HT1080 (cell line): ENCODE data around the gene AHSG. TPM values are rescaled to one million over a fixed set of nuclear protein-coding genes. Genes with fewer than 3 reads are reported as not detected.
"Not testable (repeated sequence)": the region's sequence is repeated elsewhere in the genome, so short reads cannot be mapped to it uniquely, and the experiment has no call there.

ENCODE experiments used
- DNase-seq: peaks from one replicate; pipeline ENCODE4 v3.0.0-alpha.2; 2015; ENCODE audit warnings: low read depth
- total RNA-seq: library from RNA; depleted of rRNA; stranded (reverse); fragments of >200 nt; shearing (Covaris generic); gene quantifications from 2 replicates; pipeline ENCODE4 v1.2.3, GENCODE V29; 2014

The AHSG gene
- total RNA-seq, 1 experiment from 2014 or later = 0.32 TPM

GRCh38 chr3:186617036-186617946 is 4.4 kb downstream of the AHSG start:
- DNase-seq = peak; percentile 97

DNA sequence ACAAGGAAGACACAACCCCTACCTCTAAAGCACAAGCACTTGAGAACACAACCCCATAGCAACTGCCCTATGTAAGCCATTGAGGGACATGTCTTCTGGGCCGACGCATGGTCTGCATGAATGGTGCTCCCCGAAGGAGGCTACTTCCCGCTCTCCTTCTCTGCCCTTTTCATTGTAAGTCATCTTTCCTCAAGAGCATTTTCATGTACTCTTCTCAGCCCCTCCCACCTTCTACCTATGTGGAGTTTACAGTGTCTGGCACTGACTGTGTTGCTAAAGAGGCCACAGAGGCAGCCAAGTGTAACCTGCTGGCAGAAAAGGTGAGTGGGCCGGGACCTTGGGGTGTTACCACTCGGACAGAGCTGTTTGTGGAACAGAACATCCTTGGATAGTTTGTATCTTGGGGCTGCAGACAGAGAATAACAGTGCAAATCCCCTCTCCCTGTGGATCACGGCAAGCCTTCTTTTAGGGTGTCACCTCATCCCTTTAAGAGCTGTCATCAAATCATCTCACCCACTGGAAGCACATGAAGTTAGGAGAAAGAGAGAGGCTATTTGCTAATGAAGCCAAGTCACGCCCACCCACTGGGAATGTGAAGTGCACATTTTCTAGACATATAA is 5.6 kb downstream of the AHSG start:
- no peak for DNase-seq

GRCh38 chr3:186619787-186620212 is 6.9 kb downstream of the AHSG start:
- no peak for DNase-seq

DNA sequence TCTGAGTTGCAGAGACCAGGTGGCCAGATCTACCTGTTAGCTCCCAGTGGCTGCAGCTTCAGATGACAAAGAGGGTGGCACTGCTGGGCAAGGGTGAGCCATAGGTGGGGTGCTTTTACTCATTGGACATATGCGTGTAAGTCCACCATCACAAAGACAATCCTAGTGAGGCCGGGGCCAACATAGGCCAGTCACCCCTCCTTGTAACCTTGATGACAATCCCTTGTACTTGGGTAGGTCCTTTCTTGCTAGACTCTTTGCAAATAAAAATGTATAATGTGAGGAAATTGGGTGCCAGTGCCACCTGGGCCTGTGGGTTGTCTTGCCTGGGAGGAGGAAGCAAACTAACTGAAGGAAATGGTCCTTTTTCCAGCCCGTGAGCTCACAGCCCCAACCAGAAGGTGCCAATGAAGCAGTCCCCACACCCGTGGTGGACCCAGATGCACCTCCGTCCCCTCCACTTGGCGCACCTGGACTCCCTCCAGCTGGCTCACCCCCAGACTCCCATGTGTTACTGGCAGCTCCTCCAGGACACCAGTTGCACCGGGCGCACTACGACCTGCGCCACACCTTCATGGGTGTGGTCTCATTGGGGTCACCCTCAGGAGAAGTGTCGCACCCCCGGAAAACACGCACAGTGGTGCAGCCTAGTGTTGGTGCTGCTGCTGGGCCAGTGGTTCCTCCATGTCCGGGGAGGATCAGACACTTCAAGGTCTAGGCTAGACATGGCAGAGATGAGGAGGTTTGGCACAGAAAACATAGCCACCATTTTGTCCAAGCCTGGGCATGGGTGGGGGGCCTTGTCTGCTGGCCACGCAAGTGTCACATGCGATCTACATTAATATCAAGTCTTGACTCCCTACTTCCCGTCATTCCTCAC is 7.6 kb downstream of the AHSG start:
- no peak for DNase-seq

DNA sequence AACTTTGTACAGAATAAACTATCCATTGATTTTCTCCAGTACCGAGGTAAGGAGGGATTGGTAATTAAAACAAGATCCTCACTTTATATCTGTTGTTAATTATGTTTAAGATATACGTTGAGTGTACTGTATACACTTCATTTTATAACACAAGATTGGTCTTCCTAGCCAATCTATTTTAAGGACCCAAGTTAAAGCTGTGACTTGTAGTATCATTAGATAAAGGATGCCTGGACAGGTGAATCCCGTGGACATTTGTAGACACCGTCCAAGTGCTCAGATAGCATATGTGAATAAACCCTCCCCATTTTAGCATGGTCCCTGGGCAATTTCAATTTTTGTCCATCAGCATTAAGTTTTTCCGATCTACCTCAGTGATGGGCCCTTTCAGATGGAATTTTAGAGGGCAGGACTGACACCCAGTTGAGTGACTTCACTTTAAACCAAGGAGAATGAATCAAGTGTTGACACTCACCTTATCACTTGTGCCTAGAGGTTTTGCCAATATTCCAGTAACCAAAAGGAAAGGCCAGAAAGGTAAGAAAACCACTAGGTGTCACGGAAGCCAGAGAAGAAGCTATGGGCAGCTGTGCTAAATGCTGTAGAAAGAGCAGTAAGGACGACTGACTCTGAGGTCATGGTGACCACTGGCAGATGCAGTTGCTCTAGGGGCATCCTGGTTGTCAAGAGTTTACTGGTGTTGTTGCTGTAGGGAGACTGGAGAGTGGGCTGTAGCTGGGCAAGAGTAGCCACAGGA is 9.2 kb downstream of the AHSG start:
- DNase-seq = no peak

DNA sequence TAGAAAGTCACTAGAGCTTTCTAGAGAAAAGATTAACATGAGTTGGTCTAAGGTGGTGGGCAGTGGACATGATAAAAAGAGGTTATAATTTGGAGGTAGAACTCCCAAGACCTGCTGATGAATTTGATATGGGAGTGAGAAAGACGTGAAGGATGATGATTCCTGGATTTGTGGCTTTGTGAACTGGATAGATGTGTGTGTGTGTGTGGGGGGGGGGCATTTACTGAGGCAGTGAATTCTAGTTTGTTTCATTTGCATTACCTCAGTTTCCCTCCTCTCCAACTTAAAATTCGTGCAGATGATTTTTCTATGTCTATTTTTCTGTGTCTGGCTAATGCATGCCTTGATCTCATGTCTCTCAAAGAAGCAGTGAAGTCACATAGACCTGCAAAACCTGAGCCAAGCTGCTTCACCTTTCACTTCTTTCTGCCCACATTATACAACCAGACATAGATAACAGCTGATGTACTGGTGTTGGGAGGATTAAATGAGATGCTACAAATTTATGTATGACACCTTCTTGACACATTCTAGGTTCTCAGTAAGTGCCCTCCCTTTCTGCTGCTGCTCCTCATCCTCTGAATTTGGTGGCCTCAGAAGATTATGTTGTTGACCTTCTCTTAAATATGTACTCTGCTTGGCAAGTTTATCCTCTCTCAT is 9.9 kb downstream of the AHSG start:
- DNase-seq = no peak

DNA sequence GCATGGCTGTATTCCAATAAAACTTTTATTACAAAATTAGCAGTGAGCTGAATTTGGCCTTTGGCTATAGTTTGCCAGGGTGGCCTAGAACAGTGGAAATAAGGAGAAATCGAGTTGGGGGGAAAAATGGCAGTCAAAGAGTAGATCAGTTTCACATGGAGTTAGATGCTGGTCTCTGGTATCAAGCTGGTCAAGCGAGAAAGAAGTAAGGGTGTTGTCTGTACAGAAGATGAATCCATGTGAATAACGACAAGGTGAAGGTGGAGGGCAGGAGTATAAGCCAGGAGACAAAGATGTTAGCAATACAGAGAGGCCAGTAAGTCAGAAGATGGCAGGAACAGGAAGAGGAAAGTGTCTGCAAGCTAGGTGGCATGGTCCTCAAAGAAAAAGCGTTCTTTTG is 11.7 kb downstream of the AHSG start:
- no peak for DNase-seq

DNA sequence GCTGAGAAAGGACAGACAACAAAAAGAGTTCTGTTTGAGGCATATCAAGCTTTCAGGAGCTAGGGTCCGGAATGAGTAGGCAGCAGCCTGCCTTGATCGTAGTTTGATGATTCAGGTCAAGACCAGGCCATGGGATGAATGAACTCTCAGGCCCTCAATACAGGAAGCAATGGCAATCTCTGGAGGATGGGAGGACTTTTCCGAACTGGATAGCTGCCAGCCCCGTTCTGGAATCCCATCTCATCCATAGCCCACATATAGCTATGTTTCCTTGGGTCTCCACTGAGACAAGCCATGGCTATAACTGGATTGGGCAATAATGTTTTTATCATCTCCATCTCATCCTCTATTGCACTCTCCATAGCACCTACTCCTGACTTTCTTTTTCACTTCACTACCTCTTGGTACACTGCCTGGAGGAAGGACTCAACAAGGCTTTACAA is 12.8 kb downstream of the AHSG start:
- DNase-seq = no peak

DNA sequence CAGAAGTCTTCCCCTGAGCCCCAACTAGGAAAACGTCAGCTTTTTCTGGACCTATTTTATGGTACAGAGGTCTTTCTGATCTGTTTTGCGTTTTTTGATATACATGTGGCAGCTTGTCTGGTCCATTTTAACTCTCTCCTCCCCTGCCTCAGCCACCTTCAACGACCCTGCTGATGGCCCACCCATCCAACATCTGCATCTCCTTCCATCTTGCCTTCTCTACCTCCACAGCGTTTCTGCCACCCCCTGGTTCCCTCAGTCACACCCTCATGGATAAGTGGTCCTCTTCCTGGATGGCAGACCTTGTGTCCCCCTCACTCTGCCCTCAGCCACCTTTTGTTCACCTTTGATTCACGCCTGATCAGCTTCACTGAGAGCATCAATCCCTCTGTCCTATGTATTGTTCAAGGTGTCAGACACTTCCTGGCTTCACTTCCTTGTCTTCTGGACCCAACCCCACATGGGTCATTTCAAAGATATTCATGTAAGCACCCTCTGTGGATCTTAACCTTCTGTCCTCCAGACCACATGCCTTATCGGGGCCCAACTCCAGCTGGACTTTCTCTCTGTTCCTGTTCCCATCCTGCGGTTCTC is 13.5 kb downstream of the AHSG start:
- no peak for DNase-seq

GRCh38 chr3:186627852-186628414 is 15.1 kb downstream of the AHSG start:
- no peak for DNase-seq

DNA sequence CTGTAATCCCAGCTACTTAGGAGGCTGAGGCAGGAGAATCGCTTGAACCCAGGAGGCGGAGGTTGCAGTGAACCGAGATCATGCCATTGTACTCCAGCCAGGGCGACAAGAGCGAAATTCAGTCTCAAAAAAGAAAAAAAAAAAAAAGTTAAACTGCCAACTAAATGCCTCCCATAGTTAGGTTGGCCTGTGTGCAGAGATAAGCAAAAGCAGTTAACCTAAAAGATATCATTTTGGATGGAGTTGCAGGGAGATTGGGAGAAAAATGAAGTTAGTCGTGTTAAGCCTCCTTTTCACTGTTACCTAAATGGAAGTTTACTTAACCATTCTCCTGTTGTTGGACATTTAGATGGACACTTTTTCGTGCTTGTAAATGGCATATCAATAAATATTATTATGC is 15.9 kb downstream of the AHSG start:
- DNase-seq = no peak

DNA sequence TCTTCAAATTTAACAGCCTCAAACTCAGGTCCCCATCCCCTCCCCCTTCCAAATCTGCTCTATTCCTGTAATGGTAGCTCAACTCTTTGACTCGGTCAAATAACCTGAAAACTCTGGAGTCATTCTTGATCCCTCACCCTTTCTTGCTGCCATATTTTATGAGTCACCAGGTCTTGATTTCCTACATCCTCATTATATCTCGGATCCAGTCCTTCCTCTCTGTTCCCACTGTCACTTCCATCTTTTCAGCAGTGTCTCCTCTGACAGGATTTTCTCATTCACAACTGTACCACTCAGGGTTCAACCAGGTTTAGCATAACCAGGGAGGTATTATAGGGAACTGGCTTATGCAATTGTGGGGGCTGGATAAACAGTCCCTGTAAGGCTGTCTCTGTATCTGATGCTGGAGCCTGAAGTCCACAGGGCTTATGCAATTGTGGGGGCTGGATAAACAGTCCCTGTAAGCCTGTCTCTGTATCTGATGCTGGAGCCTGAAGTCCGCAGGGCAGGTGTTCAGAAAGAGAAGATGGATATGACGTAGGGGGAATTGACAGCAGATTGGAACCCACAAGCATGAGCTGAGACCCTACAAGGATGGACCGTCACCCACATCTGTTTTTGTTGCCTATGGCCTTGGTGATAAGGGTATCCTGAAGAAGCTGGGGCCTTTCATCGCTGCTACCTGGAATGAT is 18.2 kb downstream of the AHSG start:
- peak; percentile 37 for DNase-seq

DNA sequence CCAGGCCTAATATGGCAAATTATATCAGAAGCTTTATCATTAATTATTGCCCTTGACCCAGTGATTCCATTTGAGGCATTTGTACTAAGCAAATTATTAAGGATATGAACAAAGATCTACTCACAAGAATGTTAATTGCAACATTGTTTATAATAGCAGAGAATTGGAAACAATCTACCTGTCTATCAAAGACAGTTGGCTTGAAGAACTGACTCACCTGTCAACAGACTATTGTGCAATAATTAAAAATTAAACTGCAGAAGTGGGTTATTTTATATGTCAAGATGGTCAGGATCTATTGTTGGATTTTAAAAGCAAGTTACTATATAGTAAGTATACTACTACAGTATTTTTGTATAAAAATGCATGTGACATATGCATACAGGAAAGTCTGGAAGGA is 20.6 kb downstream of the AHSG start:
- no peak for DNase-seq

DNA sequence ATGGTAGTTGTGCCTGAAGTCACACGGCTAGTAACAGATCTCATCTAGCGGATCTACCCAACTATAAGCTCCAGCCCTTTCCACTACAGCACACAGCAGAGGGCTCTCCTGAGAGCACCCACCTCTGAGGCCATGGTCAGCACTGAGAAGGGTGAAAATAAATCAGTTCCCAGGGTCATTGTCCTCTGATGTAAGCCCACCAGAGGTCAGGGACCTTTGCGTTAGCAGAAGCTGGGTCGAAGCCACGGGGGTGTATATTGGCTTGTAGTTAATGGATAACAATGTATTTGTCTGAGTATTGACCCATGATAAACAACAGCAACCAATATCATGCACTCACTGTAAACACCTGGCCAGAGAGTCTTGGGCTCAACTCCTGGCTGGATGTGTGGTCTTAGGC is 21.3 kb downstream of the AHSG start:
- DNase-seq = not testable (repeated sequence)

DNA sequence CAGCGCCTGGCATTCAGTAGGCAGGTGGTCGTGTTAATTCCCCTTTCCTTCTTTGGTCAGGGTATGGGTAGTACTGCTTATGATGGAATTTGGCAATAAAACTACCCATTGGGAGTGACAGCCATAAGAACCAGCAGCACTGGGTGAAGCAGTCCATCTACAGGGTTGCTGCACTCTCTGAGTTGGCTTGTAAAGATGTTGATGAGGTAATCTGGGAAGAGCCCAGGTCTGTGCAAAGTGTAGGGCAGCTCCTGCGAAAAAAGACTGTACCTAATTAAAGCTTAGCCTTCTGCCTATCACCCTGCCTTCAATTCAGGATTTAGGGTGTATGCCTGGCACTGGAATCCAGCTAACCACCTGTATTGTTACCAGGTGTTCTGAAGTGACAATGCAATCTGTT is 22.7 kb downstream of the AHSG start:
- DNase-seq = no peak

DNA sequence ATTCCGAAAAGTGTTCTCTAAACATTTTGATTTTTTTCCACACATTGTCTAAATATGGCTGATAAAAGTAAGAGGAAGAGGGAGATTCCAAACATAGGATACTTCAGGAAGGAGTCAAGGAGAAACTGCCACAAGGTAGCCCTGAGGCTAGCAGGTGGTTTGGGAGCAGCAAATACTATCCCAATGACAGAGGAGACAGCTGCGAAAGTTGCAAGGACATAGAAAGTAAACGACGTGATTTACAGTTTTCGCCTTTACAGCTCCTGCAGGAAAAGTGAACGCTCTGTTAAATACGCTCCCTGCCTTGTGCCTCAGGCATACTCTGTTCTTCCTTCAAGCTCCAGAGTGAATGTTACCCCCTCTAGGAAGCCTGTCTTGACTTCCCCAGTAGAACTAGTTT is 23.7 kb downstream of the AHSG start:
- DNase-seq = no peak

- DNase-seq = no peak
Observed at GRCh38 chr3:186637686-186638085, 24.8 kb downstream of the AHSG start.

- DNase-seq = no peak
Observed at GRCh38 chr3:186638259-186638658, 25.4 kb downstream of the AHSG start.
